Right ventricle myocardium superior (tissue), 1 donor: ENCODE data around the gene NDNF. TPM values are rescaled to one million over a fixed set of nuclear protein-coding genes. Genes with fewer than 3 reads are reported as not detected.

Source experiments
- ATAC-seq: fragments of 200-7000 bp; cut with Tn5 transposase; one replicate; pipeline ENCODE4 v1.9.1; 2020; ENCODE audit warnings: mild to moderate bottlenecking; ENCODE audit not compliant: poor library complexity
- DNase-seq: peaks from one replicate; pipeline ENCODE4 v3.0.0-alpha.2; 2020
- intact Hi-C: fragments of 100-400 bp; cut with DNase I; formaldehyde crosslinking; loops from one replicate; pipeline ENCODE4 v1.11.2; 2022
- total RNA-seq: library from RNA; stranded (reverse); fragmentation: NEBNext Ultra II Directional; extraction: Animal tissue kit (Norgen Biotek cat#: 25700); gene quantifications from one replicate; pipeline ENCODE4 v1.2.1, GENCODE V29; 2021
- donor health status: DM: no; HTN: yes; CAD: no; lungs with severe emphysema.

NDNF gene
- total RNA-seq, 1 donor from 2014 or later = 8.1 TPM

- no peak for DNase-seq
- intact Hi-C loops = loop anchor here (10.0 kb wide), 1 partner anchor 149 kb away; the partner anchor contains the start of gene PRDM5
- no peak for ATAC-seq
These were observed 1.5 kb upstream of the NDNF start for GRCh38 chr4:121073672-121074381.

GRCh38 chr4:121073004-121073435 is 685 bp upstream of the NDNF start:
- peak; percentile 40 for ATAC-seq
- DNase-seq = peak; percentile 44
- intact Hi-C loops = loop anchor here (10.0 kb wide), 1 partner anchor 148 kb away; the partner anchor contains the start of gene PRDM5

- intact Hi-C loops = loop anchor here (10.0 kb wide), 1 partner anchor 147 kb away; the partner anchor contains the start of gene PRDM5
- DNase-seq (peak; percentile 40), ATAC-seq (no peak)
These were observed 603 bp downstream of the NDNF start for GRCh38 chr4:121071640-121072223.

GRCh38 chr4:121070696-121071639 is 1.4 kb downstream of the NDNF start:
- peak; percentile 56 for DNase-seq
- peak; percentile 76 for ATAC-seq
- intact Hi-C loops = loop anchor here (10.0 kb wide), 1 partner anchor 146 kb away; the partner anchor contains the start of gene PRDM5

GRCh38 chr4:121070274-121070673 is 2.1 kb downstream of the NDNF start:
- intact Hi-C loops = loop anchor here (10.0 kb wide), 1 partner anchor 145 kb away; the partner anchor contains the start of gene PRDM5
- DNase-seq (no peak), ATAC-seq (no peak)

- ATAC-seq = no peak
- no peak for DNase-seq
- intact Hi-C loops = no loop called here
These were observed 2.9 kb downstream of the NDNF start for GRCh38 chr4:121069430-121069829.

GRCh38 chr4:121064482-121064881 is 7.9 kb downstream of the NDNF start:
- ATAC-seq = no peak
- intact Hi-C loops = no loop called here
- no peak for DNase-seq

GRCh38 chr4:121062521-121062920 is 9.8 kb downstream of the NDNF start:
- DNase-seq = no peak
- no peak for ATAC-seq
- intact Hi-C loops = no loop called here

GRCh38 chr4:121061861-121062260 is 10.5 kb downstream of the NDNF start:
- ATAC-seq = no peak
- no peak for DNase-seq
- intact Hi-C loops = no loop called here

- DNase-seq (no peak), ATAC-seq (no peak)
- intact Hi-C loops = no loop called here
These were observed 11.1 kb downstream of the NDNF start for GRCh38 chr4:121061215-121061614.

GRCh38 chr4:121057466-121057922 is 14.8 kb downstream of the NDNF start:
- DNase-seq (peak; percentile 40), ATAC-seq (peak; percentile 39)
- intact Hi-C loops = no loop called here

GRCh38 chr4:121056066-121056465 is 16.3 kb downstream of the NDNF start:
- intact Hi-C loops = no loop called here
- ATAC-seq (no peak), DNase-seq (no peak)

GRCh38 chr4:121054373-121054772 is 18.0 kb downstream of the NDNF start:
- ATAC-seq (no peak), DNase-seq (no peak)
- intact Hi-C loops = no loop called here

GRCh38 chr4:121053601-121054143 is 18.7 kb downstream of the NDNF start:
- peak; percentile 57 for DNase-seq
- no peak for ATAC-seq
- intact Hi-C loops = no loop called here

- ATAC-seq (no peak), DNase-seq (no peak)
- intact Hi-C loops = no loop called here
These were observed 22.0 kb downstream of the NDNF start for GRCh38 chr4:121050300-121050699.

GRCh38 chr4:121049072-121049599 is 23.2 kb downstream of the NDNF start:
- DNase-seq (no peak), ATAC-seq (no peak)
- intact Hi-C loops = no loop called here

GRCh38 chr4:121048165-121048564 is 24.2 kb downstream of the NDNF start:
- ATAC-seq = no peak
- DNase-seq = no peak
- intact Hi-C loops = no loop called here

- no peak for DNase-seq
- no peak for ATAC-seq
- intact Hi-C loops = no loop called here
These were observed 30.8 kb downstream of the NDNF start for GRCh38 chr4:121041307-121042090.
